Ovary (tissue), 9 donors: Measurements from ENCODE around the gene DNAJC6. TPM values are rescaled to one million over a fixed set of nuclear protein-coding genes. Genes with fewer than 3 reads are reported as not detected.

Experiments used
- DNase-seq, 5 donors: peaks; one replicate each; pipeline ENCODE4 v3.0.0-alpha.2; 2019 to 2020
- H3K27ac ChIP-seq, 2 donors: fragments of 200-600 bp; one replicate each; pipeline versions ENCODE4 v1.5.1 to v1.8.0; 2019 to 2022
- H3K27me3 ChIP-seq: fragments of 200-600 bp; one replicate; pipeline ENCODE4 v1.8.0; 2022
- H3K36me3 ChIP-seq: fragments of 200-600 bp; sonication (generic); one replicate; pipeline ENCODE4 v1.5.1; 2019
- H3K4me1 ChIP-seq: one replicate; pipeline ENCODE4 v1.8.1; 2013; ENCODE audit warnings: mild to moderate bottlenecking, moderate library complexity; ENCODE audit not compliant: insufficient read depth
- H3K4me3 ChIP-seq: fragments of 200-600 bp; sonication (generic); one replicate; pipeline ENCODE4 v1.5.1; 2017
- H3K9me3 ChIP-seq, 2 donors: fragments of 200-600 bp in 1 of 2; sonication (generic) in 1 of 2; one replicate each; pipeline versions ENCODE4 v1.5.1 to v1.8.1; 2013 to 2019; ENCODE audit warnings: mild to moderate bottlenecking in 1 of 2, moderate library complexity in 1 of 2
- EP300 ChIP-seq: sonication (generic); formaldehyde crosslinking; IDR thresholded peaks from one replicate; pipeline ENCODE4 v1.6.1; 2017; ENCODE audit warnings: antibody characterized with exemption
- POLR2A ChIP-seq: fragments of 450-650 bp; IDR thresholded peaks from one replicate; pipeline ENCODE4 v1.6.1; 2017; ENCODE audit warnings: antibody characterized with exemption, mild to moderate bottlenecking, moderate library complexity
- WGBS, 3 donors: extraction: QIAGEN DNeasy Blood & Tissue Kit in 1 of 3; methylation state at CpG; one replicate each; pipeline versions ENCODE4 v1.1.5 to v1.1.7; 2013 to 2017; 5-methylcytosine and 5-hydroxymethylcytosine counted together
- intact Hi-C, 4 donors: fragments of 100-400 bp; cut with DNase I; formaldehyde crosslinking; loops; one replicate each; pipeline versions ENCODE4 v1.11.0 to v1.15.1; 2022 to 2023
- polyA plus RNA-seq, 2 donors: library from polyadenylated mRNA; stranded (reverse); fragments of 200-250 nt in 1 of 2; fragments of 350-450 nt in 1 of 2; fragmentation: Illumina TruSeq in 1 of 2; extraction: RNeasy Lipid Tissue Mini Kit (QIAGEN cat#74804) in 1 of 2; gene quantifications; one replicate each; pipeline ENCODE4 v1.2.3, GENCODE V29; 2013 to 2014
- small RNA-seq: library from RNA; depleted of rRNA; stranded (forward); fragments of <200 nt; gene quantifications from one replicate; pipeline ENCODE3, GENCODE V24; 2016
- total RNA-seq, 7 donors: library from RNA; depleted of rRNA in 2 of 7; stranded (reverse); fragments of >200 nt in 2 of 7; fragmentation: NEBNext Ultra II Directional in 3 of 7; extraction: Animal tissue kit (Norgen Biotek cat#: 25700) in 3 of 7; gene quantifications; one replicate each; pipeline versions ENCODE4 v1.1.0 to v1.2.4, GENCODE V29; 2016 to 2023
- TF ChIP-seq, protein P1 (sequence below), 3 donors: fragments of 450-650 bp in 2 of 3; fragments of 200-600 bp in 1 of 3; IDR thresholded peaks; one replicate each; pipeline versions ENCODE4 v1.5.1 to v1.8.0; 2016 to 2022; ENCODE audit warnings: antibody characterized with exemption in 3 of 3, mild to moderate bottlenecking in 1 of 3
- donor health status: DM: no; HTN: no; CAD: no; lungs with moderate emphysema.
- donor health status: DM: no; HTN: no; CAD: no.
- donor health status: Bipolar disorder and iron deficiency.
- donor health status: DM: yes; HTN: yes; CAD: no.
- donor health status: DM: no; HTN: no; CAD: no.
- donor health status: DM: yes; HTN: yes; CAD: no.

DNAJC6 gene
- total and polyA plus RNA-seq, 9 donors = 0.48 to 2.7 (median 1.5) TPM

DNA sequence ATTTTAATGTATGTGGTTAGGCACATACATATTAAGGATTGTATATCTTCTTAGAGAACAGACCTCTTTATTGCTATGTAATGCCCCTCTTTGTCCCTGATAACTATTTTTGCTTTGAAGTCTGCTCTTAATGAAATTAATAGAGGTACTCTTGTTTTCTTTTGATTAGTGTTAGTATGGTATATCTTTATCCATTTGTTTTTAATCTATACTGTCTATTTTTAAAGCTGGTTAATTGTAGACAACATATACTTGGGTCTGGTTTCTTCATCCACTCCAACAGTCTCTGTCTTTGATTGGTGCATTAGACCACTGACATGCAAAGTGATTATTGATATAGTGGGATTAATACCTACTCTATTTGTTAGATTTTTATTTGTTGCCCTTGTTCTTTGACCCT, 147.1 kb downstream of the DNAJC6 start:
- no peak overlapping the region for H3K27ac ChIP-seq
- no peaks in the 10 kb centered on the region for H3K9me3 ChIP-seq
- no peaks in the 10 kb centered on the region for H3K4me1 ChIP-seq
- H3K36me3 ChIP-seq = no peaks in the 10 kb centered on the region
- intact Hi-C loops = no loop called here
- TF ChIP-seq, protein P1, sequence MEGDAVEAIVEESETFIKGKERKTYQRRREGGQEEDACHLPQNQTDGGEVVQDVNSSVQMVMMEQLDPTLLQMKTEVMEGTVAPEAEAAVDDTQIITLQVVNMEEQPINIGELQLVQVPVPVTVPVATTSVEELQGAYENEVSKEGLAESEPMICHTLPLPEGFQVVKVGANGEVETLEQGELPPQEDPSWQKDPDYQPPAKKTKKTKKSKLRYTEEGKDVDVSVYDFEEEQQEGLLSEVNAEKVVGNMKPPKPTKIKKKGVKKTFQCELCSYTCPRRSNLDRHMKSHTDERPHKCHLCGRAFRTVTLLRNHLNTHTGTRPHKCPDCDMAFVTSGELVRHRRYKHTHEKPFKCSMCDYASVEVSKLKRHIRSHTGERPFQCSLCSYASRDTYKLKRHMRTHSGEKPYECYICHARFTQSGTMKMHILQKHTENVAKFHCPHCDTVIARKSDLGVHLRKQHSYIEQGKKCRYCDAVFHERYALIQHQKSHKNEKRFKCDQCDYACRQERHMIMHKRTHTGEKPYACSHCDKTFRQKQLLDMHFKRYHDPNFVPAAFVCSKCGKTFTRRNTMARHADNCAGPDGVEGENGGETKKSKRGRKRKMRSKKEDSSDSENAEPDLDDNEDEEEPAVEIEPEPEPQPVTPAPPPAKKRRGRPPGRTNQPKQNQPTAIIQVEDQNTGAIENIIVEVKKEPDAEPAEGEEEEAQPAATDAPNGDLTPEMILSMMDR (IDR thresholded peaks at IDR 0.05) = no peak
- TF ChIP-seq POLR2A (no peak), EP300 (no peak)
- no peaks in the 10 kb centered on the region for H3K27me3 ChIP-seq
- H3K4me3 ChIP-seq = no peak overlapping the region
- no peak for DNase-seq

DNA sequence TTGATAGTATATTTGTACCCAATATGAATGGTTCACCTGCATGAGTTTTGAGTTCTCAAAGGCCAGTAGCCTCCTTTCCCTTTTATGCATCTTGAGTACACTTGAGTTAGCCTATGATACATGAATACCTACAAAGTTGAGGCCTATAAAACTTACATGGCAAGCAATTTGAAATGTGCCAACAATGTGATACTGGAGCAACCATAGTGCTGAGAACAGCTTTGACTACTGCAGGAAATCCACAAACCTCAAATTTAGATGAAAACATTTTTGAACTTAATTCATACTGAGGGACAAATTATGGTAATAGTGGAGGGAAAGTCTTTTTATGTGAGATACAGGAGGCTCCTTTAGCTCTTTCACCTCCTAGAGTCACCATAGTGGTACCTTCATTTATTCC, 148.5 kb downstream of the DNAJC6 start:
- H3K4me1 ChIP-seq = no peaks in the 10 kb centered on the region
- H3K27ac ChIP-seq = no peak overlapping the region
- no peak overlapping the region for H3K4me3 ChIP-seq
- no peaks in the 10 kb centered on the region for H3K36me3 ChIP-seq
- TF ChIP-seq EP300 (no peak), POLR2A (no peak)
- TF ChIP-seq, protein P1 (IDR thresholded peaks at IDR 0.05) = no peak
- intact Hi-C loops = no loop called here
- H3K9me3 ChIP-seq = no peaks in the 10 kb centered on the region
- DNase-seq = no peak
- H3K27me3 ChIP-seq = no peaks in the 10 kb centered on the region

DNA sequence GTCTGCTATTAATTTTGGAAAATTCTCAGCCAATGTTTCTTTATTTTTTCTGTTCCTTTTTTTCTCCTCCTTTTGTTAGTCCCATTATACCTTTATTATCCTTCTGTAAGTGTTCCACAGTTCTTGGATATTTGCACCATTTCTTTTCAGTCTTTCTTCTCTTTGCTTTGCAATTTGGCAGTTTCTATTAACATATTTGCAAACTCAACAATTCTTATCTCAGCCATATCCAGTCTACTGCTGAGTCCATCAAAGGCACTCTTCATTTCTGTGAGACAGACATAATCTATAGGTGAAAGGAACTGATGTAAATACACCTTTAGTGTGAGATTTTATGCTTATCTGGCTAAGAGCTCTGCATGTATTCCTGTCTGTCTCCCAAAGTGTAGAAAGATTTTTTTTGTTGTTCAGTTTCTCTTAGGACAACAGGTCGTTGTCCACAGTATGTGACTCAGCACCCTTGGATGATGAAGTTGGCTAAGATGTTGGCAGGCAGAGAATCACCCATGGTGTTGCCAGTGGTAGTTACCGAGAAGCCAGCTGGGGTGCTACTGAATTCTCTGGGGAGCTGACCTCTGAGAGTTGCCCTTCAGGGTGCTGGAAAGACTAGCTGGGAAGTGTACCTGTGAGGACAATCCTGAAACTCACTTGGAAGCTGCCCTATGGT, 149.5 kb downstream of the DNAJC6 start:
- intact Hi-C loops = no loop called here

DNA sequence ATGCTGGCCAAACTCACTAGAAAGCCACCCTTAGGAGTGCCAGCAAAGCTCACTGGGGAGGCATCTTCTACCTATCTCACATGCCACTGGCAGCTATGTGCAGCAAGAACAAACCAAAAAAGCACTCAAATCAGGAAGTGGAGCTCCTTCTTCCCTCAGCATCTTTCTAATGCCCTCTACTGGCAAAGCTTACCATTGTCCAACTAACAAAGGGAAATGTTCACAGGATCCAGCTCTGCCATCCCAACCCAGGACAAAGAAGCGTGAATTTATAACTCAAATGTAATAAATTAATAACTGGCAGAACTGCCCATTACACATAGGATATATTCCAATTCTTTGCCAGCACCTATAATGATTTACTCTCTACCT, 150.0 kb downstream of the DNAJC6 start:
- Histone ChIP-seq H3K9me3 (no peaks in the 10 kb centered on the region), H3K36me3 (no peaks in the 10 kb centered on the region), H3K27me3 (no peaks in the 10 kb centered on the region), H3K4me3 (no peak overlapping the region), H3K27ac (no peak overlapping the region), H3K4me1 (no peaks in the 10 kb centered on the region)
- no peak for DNase-seq
- no peak for TF ChIP-seq EP300
- TF ChIP-seq, protein P1 (IDR thresholded peaks at IDR 0.05) = no peak
- TF ChIP-seq POLR2A = no peak
- WGBS, 3 donors = 90 to 95% (median 90%) methylated on average over 1 of the region's 1 CpG
- intact Hi-C loops = no loop called here

More for the DNA sequence above, 149.5 kb downstream of the DNAJC6 start:
- H3K27ac ChIP-seq = no peak overlapping the region
- WGBS, 3 donors = 73 to 90% (median 88%) methylated on average over 2 of the region's 2 CpGs
- no peaks in the 10 kb centered on the region for H3K27me3 ChIP-seq
- DNase-seq = no peak
- H3K36me3 ChIP-seq = no peaks in the 10 kb centered on the region
- TF ChIP-seq, protein P1 (IDR thresholded peaks at IDR 0.05) = no peak
- TF ChIP-seq EP300 = no peak
- no peak for TF ChIP-seq POLR2A
- H3K4me3 ChIP-seq = no peak overlapping the region
- H3K9me3 ChIP-seq = no peaks in the 10 kb centered on the region
- no peaks in the 10 kb centered on the region for H3K4me1 ChIP-seq

Small RNA genes lying within 50 kb of the gene (small RNA-seq; reads per million reads assigned to genes)
- gene COX6CP13 (not detected), gene RNU2-15P (not detected)

Other genes starting within 250 kb of the DNAJC6 start
- gene AK4, start 161.3 kb upstream of the DNAJC6 start, total RNA-seq = 10 to 100 TPM in 5 of 7 donors, 1 to 10 TPM in 2; 4.3 to 25.6 (median 13.2) TPM
- gene AK4, start 161.3 kb upstream of the DNAJC6 start, polyA plus RNA-seq = 10 to 100 TPM in 1 of 2 donors, 1 to 10 TPM in 1; 1.7 to 15.4 TPM
- gene LEPR, start 111.1 kb downstream of the DNAJC6 start, total RNA-seq = 100 to 1,000 TPM in 1 of 7 donors, 10 to 100 TPM in 6; 21.2 to 108 (median 34.6) TPM
- gene LEPR, start 111.1 kb downstream of the DNAJC6 start, polyA plus RNA-seq = 10 to 100 TPM; 28.8 to 29.2 TPM
- gene LEPROT, start 111.1 kb downstream of the DNAJC6 start, total RNA-seq = 100 to 1,000 TPM in 2 of 7 donors, 10 to 100 TPM in 5; 57.4 to 115 (median 72.0) TPM
- gene LEPROT, start 111.1 kb downstream of the DNAJC6 start, polyA plus RNA-seq = 10 to 100 TPM; 60.5 to 76.1 TPM